GM12891 (cell line): ENCODE measurements around the gene GPR32.
"Not testable (repeated sequence)": the region's sequence is repeated elsewhere in the genome, so short reads cannot be mapped to it uniquely, and the experiment has no call there.

Experiments used
- DNase-seq: peaks from one replicate; pipeline ENCODE4 v3.0.0; 2011; ENCODE audit warnings: low spot score; ENCODE audit not compliant: insufficient read length
- FAIRE-seq: peaks from 2 replicates; lab custom pipeline; 2011; peaks lifted over from hg19 to GRCh38; lab: Jason Lieb, UNC
- PAX5 ChIP-seq: IDR thresholded peaks from 2 replicates; pipeline ENCODE4 v1.6.1; 2011; ENCODE audit warnings: low read length, moderate library complexity, mild to moderate bottlenecking; ENCODE audit not compliant: insufficient read depth, severe bottlenecking
- POLR2A ChIP-seq: IDR thresholded peaks from 2 replicates; pipeline ENCODE4 v1.6.1; 2011; ENCODE audit warnings: low read depth, low read length, control low read depth
- POLR2AphosphoS5 ChIP-seq: IDR thresholded peaks from 2 replicates; pipeline ENCODE4 v1.6.1; 2011; ENCODE audit warnings: low read depth, low read length, control low read depth
- POU2F2 ChIP-seq: IDR thresholded peaks from 2 replicates; pipeline ENCODE4 v1.6.1; 2011; ENCODE audit warnings: low read depth, mild to moderate bottlenecking, control low read depth, low read length, moderate library complexity
- SPI1 ChIP-seq: IDR thresholded peaks from 2 replicates; pipeline ENCODE4 v1.6.1; 2011; ENCODE audit warnings: low read depth, low read length, control low read depth
- TAF1 ChIP-seq: IDR thresholded peaks from 2 replicates; pipeline ENCODE4 v1.6.1; 2011; ENCODE audit warnings: low read depth, low read length, control low read depth

The GPR32 gene

GRCh38 chr19:50801107-50801506, 30.8 kb downstream of the GPR32 start:
- no peak for DNase-seq
- TF ChIP-seq POLR2AphosphoS5: no peak
- TF ChIP-seq TAF1: no peak
- no peak for TF ChIP-seq PAX5
- TF ChIP-seq SPI1: no peak
- no peak for TF ChIP-seq POLR2A
- no peak for TF ChIP-seq POU2F2
- FAIRE-seq: no peak

- TF ChIP-seq TAF1 (no peak), POU2F2 (no peak), PAX5 (no peak), POLR2A (no peak), POLR2AphosphoS5 (no peak; the same call in 1 of the 2 replicates), SPI1 (no peak)
- no peak for DNase-seq
- FAIRE-seq: no peak
Observed at GRCh38 chr19:50803633-50804419, 33.6 kb downstream of the GPR32 start.

GRCh38 chr19:50804420-50805272, 34.4 kb downstream of the GPR32 start:
- FAIRE-seq (peak; percentile 92), DNase-seq (peak; percentile 93)
- TF ChIP-seq PAX5 (no peak), POLR2AphosphoS5 (peak; percentile 99), POLR2A (peak; percentile 99), POU2F2 (peak; percentile 96), TAF1 (peak; percentile 95), SPI1 (no peak)

- no peak for FAIRE-seq
Observed at GRCh38 chr19:50808856-50809255, 38.6 kb downstream of the GPR32 start.

GRCh38 chr19:50811622-50812238, 41.5 kb downstream of the GPR32 start:
- FAIRE-seq, DNase-seq: not testable (repeated sequence)

More at GRCh38 chr19:50808856-50809255, 38.6 kb downstream of the GPR32 start:
- TF ChIP-seq POLR2A (no peak), POU2F2 (no peak), PAX5 (no peak), SPI1 (no peak)
- no peak for DNase-seq

GRCh38 chr19:50812474-50812873, 42.2 kb downstream of the GPR32 start:
- no peak for FAIRE-seq
- no peak for DNase-seq
- TF ChIP-seq POU2F2: no peak
- no peak for TF ChIP-seq SPI1
- TF ChIP-seq POLR2AphosphoS5: no peak
- no peak for TF ChIP-seq PAX5
- no peak for TF ChIP-seq TAF1
- TF ChIP-seq POLR2A: no peak

- FAIRE-seq (peak; percentile 23), DNase-seq (no peak)
- no peak for TF ChIP-seq SPI1
- TF ChIP-seq POLR2A: no peak
- no peak for TF ChIP-seq POLR2AphosphoS5
- no peak for TF ChIP-seq POU2F2
- no peak for TF ChIP-seq PAX5
- no peak for TF ChIP-seq TAF1
Observed at GRCh38 chr19:50814883-50815282, 44.6 kb downstream of the GPR32 start.

GRCh38 chr19:50815439-50815838, 45.2 kb downstream of the GPR32 start:
- DNase-seq: no peak
- TF ChIP-seq POU2F2 (no peak), POLR2AphosphoS5 (no peak), PAX5 (no peak), TAF1 (no peak), POLR2A (no peak), SPI1 (no peak)
- no peak for FAIRE-seq
